DND-41 (cell line): ENCODE data around the gene TMEM250.

Experiments
- ATAC-seq: fragments of 200-7000 bp; cut with Tn5 transposase; 3 replicates; pipeline ENCODE4 v1.9.1; 2021; ENCODE audit warnings: low read depth; ENCODE audit not compliant: insufficient read depth
- DNase-seq: peaks from one replicate; pipeline ENCODE4 v3.0.0-alpha.2; 2020
- H2AFZ ChIP-seq: 2 replicates; pipeline ENCODE4 v1.6.0; 2012; ENCODE audit warnings: low read depth, low read length
- H3K27ac ChIP-seq: 2 replicates; pipeline ENCODE4 v1.5.1; 2012; ENCODE audit warnings: low read length, inconsistent platforms
- H3K27me3 ChIP-seq: fragments of 200-600 bp; sonication (generic); 2 replicates; pipeline ENCODE4 v1.6.0; 2012; ENCODE audit warnings: low read length, mild to moderate bottlenecking, inconsistent platforms; ENCODE audit not compliant: insufficient read depth, poor library complexity
- H3K36me3 ChIP-seq: 2 replicates; pipeline ENCODE4 v1.5.1; 2012; ENCODE audit warnings: low read length, inconsistent platforms; ENCODE audit not compliant: insufficient read depth
- H3K4me1 ChIP-seq: 2 replicates; pipeline ENCODE4 v1.5.1; 2012; ENCODE audit warnings: mild to moderate bottlenecking, low read length; ENCODE audit not compliant: insufficient read depth
- H3K4me2 ChIP-seq: 2 replicates; pipeline ENCODE4 v1.6.0; 2012; ENCODE audit warnings: mild to moderate bottlenecking, moderate library complexity, low read length, inconsistent platforms; ENCODE audit not compliant: insufficient read depth
- H3K4me3 ChIP-seq, 2 experiments: fragments of 200-600 bp in 1 of 2; shearing (Covaris generic) in 1 of 2; 2 replicates each; pipeline ENCODE4 v1.5.1; 2012 to 2016; ENCODE audit warnings: inconsistent platforms in 2 of 2, low read length in 2 of 2, mild to moderate bottlenecking in 2 of 2, low read depth in 1 of 2, moderate library complexity in 1 of 2
- H3K79me2 ChIP-seq: 2 replicates; pipeline ENCODE4 v1.6.0; 2012; ENCODE audit warnings: low read length, inconsistent platforms; ENCODE audit not compliant: insufficient read depth
- H3K9ac ChIP-seq: 2 replicates; pipeline ENCODE4 v1.6.0; 2012; ENCODE audit warnings: low read depth, mild to moderate bottlenecking, inconsistent platforms, low read length, moderate library complexity
- H3K9me3 ChIP-seq: 2 replicates; pipeline ENCODE4 v1.5.1; 2012; ENCODE audit warnings: low read length, moderate library complexity, mild to moderate bottlenecking, inconsistent platforms; ENCODE audit not compliant: insufficient read depth, severe bottlenecking
- H4K20me1 ChIP-seq: 2 replicates; pipeline ENCODE4 v1.6.0; 2012; ENCODE audit warnings: low read length; ENCODE audit not compliant: insufficient read depth
- CTCF ChIP-seq: IDR thresholded peaks from 2 replicates; pipeline ENCODE4 v1.5.1; 2012; ENCODE audit warnings: borderline replicate concordance, low read length, moderate library complexity, mild to moderate bottlenecking; ENCODE audit not compliant: poor library complexity, severe bottlenecking; ENCODE audit errors: extremely low read depth
- EZH2 ChIP-seq: IDR thresholded peaks from 3 replicates; pipeline ENCODE4 v1.6.1; 2012; ENCODE audit warnings: borderline replicate concordance, low read depth, mild to moderate bottlenecking, moderate library complexity, low read length, inconsistent platforms; ENCODE audit not compliant: severe bottlenecking

The TMEM250 gene

GRCh38 chr9:136156209-136157120, 37.8 kb upstream of the TMEM250 start:
- no peaks in the 10 kb centered on the region for H3K27me3 ChIP-seq
- no peaks in the 10 kb centered on the region for H3K4me1 ChIP-seq
- H4K20me1 ChIP-seq = no peaks in the 10 kb centered on the region
- no peak overlapping the region for H3K27ac ChIP-seq
- H2AFZ ChIP-seq = no peak overlapping the region
- ATAC-seq = no peak
- no peak overlapping the region for H3K4me3 ChIP-seq
- TF ChIP-seq EZH2 (no peak), CTCF (no peak)
- no peaks in the 10 kb centered on the region for H3K79me2 ChIP-seq
- no peaks in the 10 kb centered on the region for H3K9me3 ChIP-seq
- H3K9ac ChIP-seq = no peak overlapping the region
- no peaks in the 10 kb centered on the region for H3K36me3 ChIP-seq
- no peak for DNase-seq
- H3K4me2 ChIP-seq = no peak overlapping the region

GRCh38 chr9:136155576-136155975, 36.9 kb upstream of the TMEM250 start:
- H3K27me3 ChIP-seq = no peaks in the 10 kb centered on the region
- no peaks in the 10 kb centered on the region for H3K9me3 ChIP-seq
- H3K4me2 ChIP-seq = no peak overlapping the region
- H3K27ac ChIP-seq = no peak overlapping the region
- no peaks in the 10 kb centered on the region for H4K20me1 ChIP-seq
- DNase-seq (no peak), ATAC-seq (no peak)
- TF ChIP-seq CTCF = no peak
- no peak for TF ChIP-seq EZH2
- H3K79me2 ChIP-seq = no peaks in the 10 kb centered on the region
- H2AFZ ChIP-seq = no peak overlapping the region
- no peaks in the 10 kb centered on the region for H3K4me1 ChIP-seq
- H3K4me3 ChIP-seq = no peak overlapping the region
- no peaks in the 10 kb centered on the region for H3K36me3 ChIP-seq
- H3K9ac ChIP-seq = no peak overlapping the region

- TF ChIP-seq EZH2 (no peak), CTCF (no peak)
- DNase-seq (no peak), ATAC-seq (no peak)
- Histone ChIP-seq H3K9me3 (no peaks in the 10 kb centered on the region), H3K27me3 (no peaks in the 10 kb centered on the region), H3K9ac (no peak overlapping the region), H3K36me3 (no peaks in the 10 kb centered on the region), H3K27ac (no peak overlapping the region), H3K79me2 (no peaks in the 10 kb centered on the region), H3K4me3 (no peak overlapping the region), H2AFZ (no peak overlapping the region), H3K4me1 (no peaks in the 10 kb centered on the region), H4K20me1 (no peaks in the 10 kb centered on the region), H3K4me2 (no peak overlapping the region)
Measured at GRCh38 chr9:136154943-136155342, 36.3 kb upstream of the TMEM250 start.
